Measurements from ENCODE around the gene CES3. TPM values are rescaled to one million over a fixed set of nuclear protein-coding genes. Genes with fewer than 3 reads are reported as not detected.

The CES3 gene
- total and polyA plus RNA-seq, 4 donors = 0.19 to 28.3 (median 12.5) TPM

DNA sequence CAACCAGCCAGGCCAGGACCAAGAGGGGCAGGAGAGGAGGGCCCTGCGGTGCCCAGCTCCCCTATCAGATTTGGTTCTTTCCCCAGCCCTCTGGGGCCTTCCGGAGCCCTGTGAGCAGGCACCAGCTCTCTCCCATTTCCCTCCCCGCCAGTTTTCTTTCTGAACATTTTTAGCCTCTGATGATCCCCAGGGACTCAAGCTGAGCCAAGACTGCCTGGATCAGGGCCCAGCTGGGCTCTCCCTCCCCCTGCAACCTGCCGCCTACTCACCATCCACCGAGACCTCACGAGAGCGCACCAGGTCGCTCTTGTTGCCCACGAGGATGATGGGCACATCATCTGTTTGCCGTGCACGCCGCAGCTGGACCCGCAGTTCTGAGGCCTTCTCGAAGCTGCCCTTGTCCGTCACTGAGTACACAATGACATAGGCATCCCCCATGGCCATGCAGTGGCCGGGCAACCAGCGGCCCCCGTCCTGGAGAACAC lies 37.8 kb upstream of the CES3 start:
- Histone ChIP-seq H3K9me3 (ENCODE audit: control insufficient read depth in 4 of 4, low read length in 3 of 4) (no peaks in the 10 kb centered on the region), H3K27ac (ENCODE audit: low read depth in 1 of 2, low read length in 2 of 2) (no peak overlapping the region), H3K9ac (ENCODE audit: low read depth in 1 of 2, low read length in 2 of 2) (no peak overlapping the region), H3K27me3 (ENCODE audit: control insufficient read depth in 4 of 4, insufficient read depth in 4 of 4, low read length in 3 of 4) (no peaks in the 10 kb centered on the region), H3K4me3 (ENCODE audit: low read depth in 1 of 3, low read length in 3 of 3) (no peak overlapping the region), H3K36me3 (ENCODE audit: control insufficient read depth in 4 of 4, insufficient read depth in 3 of 4, low read depth in 1 of 4, low read length in 3 of 4) (no peaks in the 10 kb centered on the region), H3K4me1 (ENCODE audit: control insufficient read depth in 4 of 4, insufficient read depth in 4 of 4, low read length in 3 of 4) (peaks cover 0 to 14% (median 4%) of the 10 kb centered on the region in 4 donors)
- no peak for DNase-seq (ENCODE audit: low spot score)
- 64% methylated on average over 18 of the region's 18 CpGs for WGBS
- TF ChIP-seq GABPA (IDR thresholded peaks at IDR 0.05 in 1 of 2, conservative IDR thresholded peaks at IDR 0.05 in 1 of 2) = no peak
- no peak for TF ChIP-seq FOXA2 (IDR thresholded peaks at IDR 0.05)
- TF ChIP-seq, protein P1, sequence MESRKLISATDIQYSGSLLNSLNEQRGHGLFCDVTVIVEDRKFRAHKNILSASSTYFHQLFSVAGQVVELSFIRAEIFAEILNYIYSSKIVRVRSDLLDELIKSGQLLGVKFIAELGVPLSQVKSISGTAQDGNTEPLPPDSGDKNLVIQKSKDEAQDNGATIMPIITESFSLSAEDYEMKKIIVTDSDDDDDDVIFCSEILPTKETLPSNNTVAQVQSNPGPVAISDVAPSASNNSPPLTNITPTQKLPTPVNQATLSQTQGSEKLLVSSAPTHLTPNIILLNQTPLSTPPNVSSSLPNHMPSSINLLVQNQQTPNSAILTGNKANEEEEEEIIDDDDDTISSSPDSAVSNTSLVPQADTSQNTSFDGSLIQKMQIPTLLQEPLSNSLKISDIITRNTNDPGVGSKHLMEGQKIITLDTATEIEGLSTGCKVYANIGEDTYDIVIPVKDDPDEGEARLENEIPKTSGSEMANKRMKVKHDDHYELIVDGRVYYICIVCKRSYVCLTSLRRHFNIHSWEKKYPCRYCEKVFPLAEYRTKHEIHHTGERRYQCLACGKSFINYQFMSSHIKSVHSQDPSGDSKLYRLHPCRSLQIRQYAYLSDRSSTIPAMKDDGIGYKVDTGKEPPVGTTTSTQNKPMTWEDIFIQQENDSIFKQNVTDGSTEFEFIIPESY (IDR thresholded peaks at IDR 0.05) = no peak
- no peak for TF ChIP-seq SP1 (IDR thresholded peaks at IDR 0.05)
- TF ChIP-seq, protein P2, sequence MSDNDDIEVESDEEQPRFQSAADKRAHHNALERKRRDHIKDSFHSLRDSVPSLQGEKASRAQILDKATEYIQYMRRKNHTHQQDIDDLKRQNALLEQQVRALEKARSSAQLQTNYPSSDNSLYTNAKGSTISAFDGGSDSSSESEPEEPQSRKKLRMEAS (IDR thresholded peaks at IDR 0.05) = no peak
- TF ChIP-seq, protein P3, sequence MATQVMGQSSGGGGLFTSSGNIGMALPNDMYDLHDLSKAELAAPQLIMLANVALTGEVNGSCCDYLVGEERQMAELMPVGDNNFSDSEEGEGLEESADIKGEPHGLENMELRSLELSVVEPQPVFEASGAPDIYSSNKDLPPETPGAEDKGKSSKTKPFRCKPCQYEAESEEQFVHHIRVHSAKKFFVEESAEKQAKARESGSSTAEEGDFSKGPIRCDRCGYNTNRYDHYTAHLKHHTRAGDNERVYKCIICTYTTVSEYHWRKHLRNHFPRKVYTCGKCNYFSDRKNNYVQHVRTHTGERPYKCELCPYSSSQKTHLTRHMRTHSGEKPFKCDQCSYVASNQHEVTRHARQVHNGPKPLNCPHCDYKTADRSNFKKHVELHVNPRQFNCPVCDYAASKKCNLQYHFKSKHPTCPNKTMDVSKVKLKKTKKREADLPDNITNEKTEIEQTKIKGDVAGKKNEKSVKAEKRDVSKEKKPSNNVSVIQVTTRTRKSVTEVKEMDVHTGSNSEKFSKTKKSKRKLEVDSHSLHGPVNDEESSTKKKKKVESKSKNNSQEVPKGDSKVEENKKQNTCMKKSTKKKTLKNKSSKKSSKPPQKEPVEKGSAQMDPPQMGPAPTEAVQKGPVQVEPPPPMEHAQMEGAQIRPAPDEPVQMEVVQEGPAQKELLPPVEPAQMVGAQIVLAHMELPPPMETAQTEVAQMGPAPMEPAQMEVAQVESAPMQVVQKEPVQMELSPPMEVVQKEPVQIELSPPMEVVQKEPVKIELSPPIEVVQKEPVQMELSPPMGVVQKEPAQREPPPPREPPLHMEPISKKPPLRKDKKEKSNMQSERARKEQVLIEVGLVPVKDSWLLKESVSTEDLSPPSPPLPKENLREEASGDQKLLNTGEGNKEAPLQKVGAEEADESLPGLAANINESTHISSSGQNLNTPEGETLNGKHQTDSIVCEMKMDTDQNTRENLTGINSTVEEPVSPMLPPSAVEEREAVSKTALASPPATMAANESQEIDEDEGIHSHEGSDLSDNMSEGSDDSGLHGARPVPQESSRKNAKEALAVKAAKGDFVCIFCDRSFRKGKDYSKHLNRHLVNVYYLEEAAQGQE (IDR thresholded peaks at IDR 0.05) = no peak
- TF ChIP-seq, protein P4, sequence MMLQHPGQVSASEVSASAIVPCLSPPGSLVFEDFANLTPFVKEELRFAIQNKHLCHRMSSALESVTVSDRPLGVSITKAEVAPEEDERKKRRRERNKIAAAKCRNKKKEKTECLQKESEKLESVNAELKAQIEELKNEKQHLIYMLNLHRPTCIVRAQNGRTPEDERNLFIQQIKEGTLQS (IDR thresholded peaks at IDR 0.05) = no peak

DNA sequence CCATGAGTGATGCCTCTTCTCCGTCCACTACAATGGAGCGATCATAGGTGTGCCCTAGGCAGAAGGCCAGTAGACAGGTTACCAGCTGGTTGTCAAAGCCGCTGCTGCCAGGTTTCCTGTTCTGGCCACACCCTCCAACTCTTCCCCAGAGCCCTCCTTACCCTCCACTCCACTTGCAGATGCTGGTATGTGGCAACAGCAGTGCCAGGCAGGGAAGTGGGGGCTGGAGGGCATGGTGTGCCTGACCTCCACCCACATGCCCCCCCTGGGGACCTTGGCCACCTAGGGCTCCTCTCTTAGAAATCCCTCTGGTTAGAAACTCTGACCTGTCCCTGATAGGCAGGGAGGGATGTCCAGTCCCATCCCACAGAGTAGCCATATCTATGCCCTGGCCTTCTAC lies 37.2 kb upstream of the CES3 start:
- TF ChIP-seq, protein P2 (IDR thresholded peaks at IDR 0.05) = no peak
- TF ChIP-seq RAD21 (IDR thresholded peaks at IDR 0.05) (no peak), FOXA1 (IDR thresholded peaks at IDR 0.05) (no peak), HNF4A (conservative IDR thresholded peaks at IDR 0.05) (no peak), JUND (IDR thresholded peaks at IDR 0.05) (no peak), RXRA (IDR thresholded peaks at IDR 0.05) (no peak), FOXA2 (IDR thresholded peaks at IDR 0.05) (no peak), HNF4G (IDR thresholded peaks at IDR 0.05) (no peak), SP1 (IDR thresholded peaks at IDR 0.05) (no peak), NR2F2 (IDR thresholded peaks at IDR 0.05) (no peak), TAF1 (conservative IDR thresholded peaks at IDR 0.05) (no peak), GABPA (IDR thresholded peaks at IDR 0.05 in 1 of 2, conservative IDR thresholded peaks at IDR 0.05 in 1 of 2) (no peak), EGR1 (IDR thresholded peaks at IDR 0.05; ENCODE audit: low read depth in 2 of 2) (no peak)
- TF ChIP-seq, protein P3 (IDR thresholded peaks at IDR 0.05) = no peak
- TF ChIP-seq, protein P5, sequence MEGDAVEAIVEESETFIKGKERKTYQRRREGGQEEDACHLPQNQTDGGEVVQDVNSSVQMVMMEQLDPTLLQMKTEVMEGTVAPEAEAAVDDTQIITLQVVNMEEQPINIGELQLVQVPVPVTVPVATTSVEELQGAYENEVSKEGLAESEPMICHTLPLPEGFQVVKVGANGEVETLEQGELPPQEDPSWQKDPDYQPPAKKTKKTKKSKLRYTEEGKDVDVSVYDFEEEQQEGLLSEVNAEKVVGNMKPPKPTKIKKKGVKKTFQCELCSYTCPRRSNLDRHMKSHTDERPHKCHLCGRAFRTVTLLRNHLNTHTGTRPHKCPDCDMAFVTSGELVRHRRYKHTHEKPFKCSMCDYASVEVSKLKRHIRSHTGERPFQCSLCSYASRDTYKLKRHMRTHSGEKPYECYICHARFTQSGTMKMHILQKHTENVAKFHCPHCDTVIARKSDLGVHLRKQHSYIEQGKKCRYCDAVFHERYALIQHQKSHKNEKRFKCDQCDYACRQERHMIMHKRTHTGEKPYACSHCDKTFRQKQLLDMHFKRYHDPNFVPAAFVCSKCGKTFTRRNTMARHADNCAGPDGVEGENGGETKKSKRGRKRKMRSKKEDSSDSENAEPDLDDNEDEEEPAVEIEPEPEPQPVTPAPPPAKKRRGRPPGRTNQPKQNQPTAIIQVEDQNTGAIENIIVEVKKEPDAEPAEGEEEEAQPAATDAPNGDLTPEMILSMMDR (IDR thresholded peaks at IDR 0.05; ENCODE audit: low read depth, low read length, missing input control) = no peak
- TF ChIP-seq, protein P4 (IDR thresholded peaks at IDR 0.05) = no peak
- Histone ChIP-seq H3K36me3 (ENCODE audit: control insufficient read depth in 4 of 4, insufficient read depth in 3 of 4, low read depth in 1 of 4, low read length in 3 of 4) (no peaks in the 10 kb centered on the region), H3K9ac (ENCODE audit: low read depth in 1 of 2, low read length in 2 of 2) (no peak overlapping the region), H3K9me3 (ENCODE audit: control insufficient read depth in 4 of 4, low read length in 3 of 4) (no peaks in the 10 kb centered on the region), H3K27ac (ENCODE audit: low read depth in 1 of 2, low read length in 2 of 2) (no peak overlapping the region), H3K4me1 (ENCODE audit: control insufficient read depth in 4 of 4, insufficient read depth in 4 of 4, low read length in 3 of 4) (peaks cover 0 to 14% (median 4%) of the 10 kb centered on the region in 4 donors), H3K4me3 (ENCODE audit: low read depth in 1 of 3, low read length in 3 of 3) (no peak overlapping the region), H3K27me3 (ENCODE audit: control insufficient read depth in 4 of 4, insufficient read depth in 4 of 4, low read length in 3 of 4) (no peaks in the 10 kb centered on the region)
- DNase-seq (ENCODE audit: low spot score) = no peak
- 61% methylated on average over 3 of the region's 3 CpGs for WGBS
